ENCODE measurements around the gene ALG5. TPM values are rescaled to one million over a fixed set of nuclear protein-coding genes. Genes with fewer than 3 reads are reported as not detected.

The ALG5 gene
- total and polyA plus RNA-seq, 7 donors, result 9.1 to 29.9 (median 14.6) TPM

DNA sequence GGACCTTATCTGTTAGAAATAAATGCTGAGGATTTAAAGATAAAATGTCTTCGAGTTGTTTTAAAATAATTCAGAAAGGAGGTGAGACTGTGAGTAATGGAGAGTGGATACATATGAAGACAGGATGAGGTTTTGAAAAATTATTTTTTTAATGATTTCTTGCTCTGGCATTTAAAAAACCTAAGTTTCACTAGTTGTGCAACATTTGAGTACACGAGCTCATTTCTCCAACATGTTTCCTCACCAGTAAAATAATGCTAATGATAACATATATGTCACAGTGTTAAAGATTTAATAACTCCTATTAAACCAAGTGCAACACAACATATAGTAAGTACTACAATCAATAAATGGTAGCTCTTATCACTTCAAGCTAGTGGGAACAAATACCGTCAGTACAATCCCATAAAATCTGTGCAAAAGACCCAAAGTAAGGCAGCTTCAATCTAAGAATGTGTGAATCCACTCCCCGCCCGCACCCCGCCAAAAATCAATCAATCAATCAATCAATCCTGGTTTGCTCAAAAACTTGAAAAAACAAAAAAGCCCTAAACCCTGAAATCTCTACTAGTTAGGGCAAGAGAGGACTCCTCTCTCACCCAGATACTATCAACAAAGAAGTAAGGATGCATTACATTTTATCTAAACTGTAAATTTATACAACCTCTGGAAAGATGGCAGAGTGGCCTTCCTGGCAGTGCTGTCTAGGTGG, 1.3 kb downstream of the ALG5 start:
- no peak for DNase-seq
- no peak for ATAC-seq
- Histone ChIP-seq H3K27me3 (ENCODE audit: insufficient read depth in 3 of 3, low read length in 2 of 3) (no peaks in the 10 kb centered on the region), H3K36me3 (ENCODE audit: insufficient read depth in 1 of 2, low read depth in 1 of 2) (peaks cover 3 to 34% of the 10 kb centered on the region in 2 donors), H3K4me3 (peak overlapping the region; percentile 94), H3K27ac (peak overlapping the region; percentile 86), H3K9me3 (no peaks in the 10 kb centered on the region), H3K4me1 (peaks cover 19% of the 10 kb centered on the region)
- 62 to 71% (median 66%) methylated on average over 6 of the region's 6 CpGs for WGBS, 3 donors
- TF ChIP-seq, protein P1, sequence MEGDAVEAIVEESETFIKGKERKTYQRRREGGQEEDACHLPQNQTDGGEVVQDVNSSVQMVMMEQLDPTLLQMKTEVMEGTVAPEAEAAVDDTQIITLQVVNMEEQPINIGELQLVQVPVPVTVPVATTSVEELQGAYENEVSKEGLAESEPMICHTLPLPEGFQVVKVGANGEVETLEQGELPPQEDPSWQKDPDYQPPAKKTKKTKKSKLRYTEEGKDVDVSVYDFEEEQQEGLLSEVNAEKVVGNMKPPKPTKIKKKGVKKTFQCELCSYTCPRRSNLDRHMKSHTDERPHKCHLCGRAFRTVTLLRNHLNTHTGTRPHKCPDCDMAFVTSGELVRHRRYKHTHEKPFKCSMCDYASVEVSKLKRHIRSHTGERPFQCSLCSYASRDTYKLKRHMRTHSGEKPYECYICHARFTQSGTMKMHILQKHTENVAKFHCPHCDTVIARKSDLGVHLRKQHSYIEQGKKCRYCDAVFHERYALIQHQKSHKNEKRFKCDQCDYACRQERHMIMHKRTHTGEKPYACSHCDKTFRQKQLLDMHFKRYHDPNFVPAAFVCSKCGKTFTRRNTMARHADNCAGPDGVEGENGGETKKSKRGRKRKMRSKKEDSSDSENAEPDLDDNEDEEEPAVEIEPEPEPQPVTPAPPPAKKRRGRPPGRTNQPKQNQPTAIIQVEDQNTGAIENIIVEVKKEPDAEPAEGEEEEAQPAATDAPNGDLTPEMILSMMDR (IDR thresholded peaks at IDR 0.05), result no peak
- intact Hi-C loops (cut with DNase I), result loop anchor here in 1 of 2 donors (2.0 kb wide), 1 partner anchor 79 kb away; no protein-coding TSS in a partner anchor

DNA sequence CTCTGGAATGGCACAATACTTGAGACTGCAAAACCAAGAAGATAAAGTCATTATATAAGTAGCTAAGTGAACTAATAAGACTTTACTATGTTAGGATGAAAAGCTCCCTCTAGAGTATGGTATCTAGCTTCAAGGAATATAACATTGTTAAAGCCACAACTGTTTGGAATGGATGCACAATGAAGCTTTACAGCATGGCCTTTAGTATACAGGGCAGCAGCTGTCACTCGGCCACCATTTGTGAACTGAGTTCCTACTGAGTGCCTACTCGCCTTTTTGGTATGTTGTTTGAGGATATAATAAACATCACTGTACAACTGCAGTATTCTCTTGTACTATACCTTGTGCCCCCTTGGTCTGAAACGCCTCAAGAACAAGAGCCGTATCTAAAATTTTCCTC, 6.8 kb downstream of the ALG5 start:
- Histone ChIP-seq H3K27ac (no peak overlapping the region), H3K4me3 (no peak overlapping the region), H3K4me1 (no peaks in the 10 kb centered on the region), H3K27me3 (ENCODE audit: insufficient read depth in 3 of 3, low read length in 2 of 3) (no peaks in the 10 kb centered on the region), H3K9me3 (no peaks in the 10 kb centered on the region), H3K36me3 (ENCODE audit: insufficient read depth in 1 of 2, low read depth in 1 of 2) (peaks cover 14 to 81% of the 10 kb centered on the region in 2 donors)
- 88 to 93% (median 92%) methylated on average over 4 of the region's 4 CpGs for WGBS, 3 donors
- intact Hi-C loops (cut with DNase I), result no loop called here
- DNase-seq (no peak), ATAC-seq (no peak)
- TF ChIP-seq, protein P1 (IDR thresholded peaks at IDR 0.05), result no peak

DNA sequence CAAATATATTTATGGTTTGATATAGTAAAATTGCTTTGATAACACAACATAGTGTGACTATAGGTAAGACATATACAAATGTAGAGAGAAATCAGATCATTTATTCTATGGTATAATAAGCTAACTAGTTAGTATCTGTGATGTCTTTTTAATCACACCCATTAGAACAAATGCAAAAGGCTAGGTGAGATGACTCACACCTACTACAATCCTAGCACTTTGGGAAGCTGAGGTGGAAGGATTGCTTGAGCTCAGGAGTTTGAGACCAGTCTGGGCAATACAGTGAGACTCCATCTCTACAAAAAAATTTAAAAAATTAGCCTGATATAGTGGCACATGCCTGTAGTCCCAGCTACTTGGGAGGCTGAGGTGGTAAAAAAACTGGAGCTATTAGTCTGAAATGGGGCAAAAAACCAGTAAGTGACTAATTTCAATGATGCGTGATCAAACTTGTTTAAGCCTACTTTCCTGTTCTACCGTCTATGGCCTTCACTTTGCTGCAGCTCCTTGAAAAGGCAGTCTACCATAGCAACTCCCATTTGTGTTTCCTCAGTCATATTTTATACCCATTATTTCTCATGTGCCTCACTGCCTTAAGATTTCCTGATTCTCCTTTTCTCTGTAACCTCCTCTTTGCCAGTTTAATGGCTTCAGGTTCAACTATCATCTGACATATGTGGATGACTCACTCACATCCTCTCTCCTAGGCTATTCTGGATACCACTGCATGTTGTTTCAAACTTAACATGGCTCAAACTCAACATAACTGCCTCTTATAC, 12.5 kb downstream of the ALG5 start:
- no peaks in the 10 kb centered on the region for H3K27me3 ChIP-seq (ENCODE audit: insufficient read depth in 3 of 3, low read length in 2 of 3)
- peak in 2 of 4 donors; percentile 30 to 35 for ATAC-seq
- H3K36me3 ChIP-seq (ENCODE audit: insufficient read depth in 1 of 2, low read depth in 1 of 2), result peaks cover 13 to 100% of the 10 kb centered on the region in 2 donors
- WGBS, 3 donors, result 85 to 92% (median 86%) methylated on average over 2 of the region's 2 CpGs
- no peaks in the 10 kb centered on the region for H3K9me3 ChIP-seq
- no peak overlapping the region for H3K27ac ChIP-seq
- intact Hi-C loops (cut with DNase I), result loop anchor here in 1 of 2 donors (10.0 kb wide), 1 partner anchor 132 kb away; no protein-coding TSS in a partner anchor
- H3K4me3 ChIP-seq, result no peak overlapping the region
- no peak for DNase-seq
- TF ChIP-seq, protein P1 (IDR thresholded peaks at IDR 0.05), result no peak
- no peaks in the 10 kb centered on the region for H3K4me1 ChIP-seq

DNA sequence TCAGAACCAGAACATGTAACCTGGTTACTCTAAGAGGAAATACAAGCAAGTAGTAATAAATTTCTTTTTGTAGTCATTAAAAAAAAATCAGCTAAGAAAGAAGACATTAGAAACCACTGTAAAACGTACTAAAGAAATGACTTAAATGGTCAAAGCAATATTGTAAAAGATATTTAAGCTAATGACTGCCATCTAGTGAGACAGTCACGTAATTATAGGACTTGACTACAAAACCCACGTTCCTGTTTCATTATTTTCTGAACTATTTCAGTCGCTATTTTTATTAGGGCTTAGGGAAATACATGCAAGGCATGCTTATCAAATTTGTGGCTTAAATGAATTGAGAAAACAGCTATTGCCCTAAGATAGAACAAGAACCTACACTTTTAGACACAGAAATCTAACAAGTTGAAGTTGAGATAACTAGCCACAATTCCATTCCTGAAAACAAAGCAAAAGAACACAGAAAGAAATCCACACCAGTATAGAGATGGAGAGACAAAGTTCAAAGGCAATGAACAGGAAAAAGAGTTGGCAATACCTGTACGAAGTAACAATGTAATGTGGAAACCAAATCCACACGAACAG, 17.9 kb downstream of the ALG5 start:
- Histone ChIP-seq H3K4me3 (no peak overlapping the region), H3K27me3 (ENCODE audit: insufficient read depth in 3 of 3, low read length in 2 of 3) (no peaks in the 10 kb centered on the region), H3K4me1 (no peaks in the 10 kb centered on the region), H3K9me3 (no peaks in the 10 kb centered on the region), H3K36me3 (ENCODE audit: insufficient read depth in 1 of 2, low read depth in 1 of 2) (peaks cover 5 to 81% of the 10 kb centered on the region in 2 donors), H3K27ac (no peak overlapping the region)
- 35 to 41% (median 38%) methylated on average over 6 of the region's 6 CpGs for WGBS, 3 donors
- ATAC-seq (no peak), DNase-seq (no peak)
- intact Hi-C loops (cut with DNase I), result loop anchor here (2.0 to 10.0 kb wide), 2 partner anchors 124 to 126 kb away; no protein-coding TSS in a partner anchor
- TF ChIP-seq, protein P1 (IDR thresholded peaks at IDR 0.05), result peak; percentile 60
